ENCODE measurements around the gene OR6S1.
"Not testable (repeated sequence)": the region's sequence is repeated elsewhere in the genome, so short reads cannot be mapped to it uniquely, and the experiment has no call there.

OR6S1 gene

GRCh38 chr14:20671597-20672283, 30.2 kb upstream of the OR6S1 start:
- no peak for TF ChIP-seq CTCF (IDR thresholded peaks at IDR 0.05; ENCODE audit: control insufficient read depth, extremely low read depth, insufficient read depth)
- DNase-seq (ENCODE audit: low read depth): peak; percentile 77
- H3K4me3 ChIP-seq (ENCODE audit: low read depth, low read length): no peak overlapping the region

GRCh38 chr14:20668969-20669368, 27.5 kb upstream of the OR6S1 start:
- TF ChIP-seq CTCF (IDR thresholded peaks at IDR 0.05; ENCODE audit: control insufficient read depth, extremely low read depth, insufficient read depth): no peak
- DNase-seq (ENCODE audit: low read depth): no peak
- no peak overlapping the region for H3K4me3 ChIP-seq (ENCODE audit: low read depth, low read length)

- no peak for TF ChIP-seq CTCF (IDR thresholded peaks at IDR 0.05; ENCODE audit: control insufficient read depth, extremely low read depth, insufficient read depth)
These were observed 26.5 kb upstream of the OR6S1 start for GRCh38 chr14:20667957-20668356.

GRCh38 chr14:20666400-20666961, 25.0 kb upstream of the OR6S1 start:
- not testable (repeated sequence) for DNase-seq (ENCODE audit: low read depth); H3K4me3 ChIP-seq (ENCODE audit: low read depth, low read length)

More at GRCh38 chr14:20667957-20668356, 26.5 kb upstream of the OR6S1 start:
- no peak for DNase-seq (ENCODE audit: low read depth)
- no peak overlapping the region for H3K4me3 ChIP-seq (ENCODE audit: low read depth, low read length)

- DNase-seq (ENCODE audit: low read depth): peak; percentile 82
- H3K4me3 ChIP-seq (ENCODE audit: low read depth, low read length): peak overlapping the region; percentile 52
- peak; percentile 76 for TF ChIP-seq CTCF (IDR thresholded peaks at IDR 0.05; ENCODE audit: control insufficient read depth, extremely low read depth, insufficient read depth)
These were observed 21.7 kb upstream of the OR6S1 start for GRCh38 chr14:20662968-20663732.

- no peak for DNase-seq (ENCODE audit: low read depth)
- no peak for TF ChIP-seq CTCF (IDR thresholded peaks at IDR 0.05; ENCODE audit: control insufficient read depth, extremely low read depth, insufficient read depth)
- no peak overlapping the region for H3K4me3 ChIP-seq (ENCODE audit: low read depth, low read length)
These were observed 19.7 kb upstream of the OR6S1 start for GRCh38 chr14:20661197-20661596.

- no peak overlapping the region for H3K4me3 ChIP-seq (ENCODE audit: low read depth, low read length)
- TF ChIP-seq CTCF (IDR thresholded peaks at IDR 0.05; ENCODE audit: control insufficient read depth, extremely low read depth, insufficient read depth): no peak
These were observed 18.4 kb upstream of the OR6S1 start for GRCh38 chr14:20659813-20660395.

More at GRCh38 chr14:20659813-20660395, 18.4 kb upstream of the OR6S1 start:
- DNase-seq (ENCODE audit: low read depth): no peak

All from LNCaP clone FGC (cell line).